DMS114 treated with DMSO at 0.1 percent for 48 hours (cell line): ENCODE measurements around the gene BIRC5.
A peak's percentile ranks its signal among the peaks of the same experiment; 100 is the strongest.
"Not testable (repeated sequence)": the region's sequence is repeated elsewhere in the genome, so short reads cannot be mapped to it uniquely, and the experiment has no call there.

Experiments
- DNase-seq: peaks from one replicate; lab custom pipeline; 2025; ENCODE audit not compliant: unreplicated experiment; lab: John Stamatoyannopoulos, UW

The BIRC5 gene

GRCh38 chr17:78238823-78239488, 24.9 kb downstream of the BIRC5 start:
- DNase-seq, result no peak

GRCh38 chr17:78239489-78239931, 25.5 kb downstream of the BIRC5 start:
- DNase-seq, result no peak

DNA sequence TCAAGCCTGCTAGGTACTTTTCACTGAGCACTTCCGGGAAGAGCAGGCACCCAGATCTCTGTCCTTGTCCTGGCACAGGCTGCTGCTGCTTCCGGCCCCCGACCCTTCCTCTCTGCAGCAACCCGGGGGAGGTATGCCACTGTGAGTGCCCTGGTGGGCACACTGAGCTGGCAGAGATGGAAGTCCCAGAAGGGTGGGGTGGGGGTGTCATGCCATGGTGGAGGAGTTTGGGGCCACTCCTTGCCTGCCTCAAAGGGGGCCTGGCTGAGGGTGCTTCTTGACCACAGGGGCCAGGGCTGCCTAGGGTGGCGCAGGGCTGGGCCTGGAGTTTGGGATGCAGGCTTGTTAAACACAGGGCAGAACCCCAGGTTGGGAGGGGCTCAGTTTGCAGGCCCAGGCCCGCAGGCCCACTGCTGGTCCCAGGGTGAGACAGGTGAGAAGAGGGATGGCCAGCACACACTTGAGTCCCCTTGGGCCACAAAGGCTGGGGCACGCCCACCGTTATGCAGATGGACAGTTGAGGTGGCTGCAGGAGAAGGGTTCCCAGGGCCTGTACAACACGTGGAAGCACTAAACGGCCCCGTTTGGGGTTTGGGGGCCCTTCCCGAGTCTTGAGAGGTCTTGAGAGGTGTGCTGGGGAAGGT, 26.1 kb downstream of the BIRC5 start:
- DNase-seq, result no peak

- no peak for DNase-seq
These were observed 26.8 kb downstream of the BIRC5 start for GRCh38 chr17:78240839-78241238.

DNA sequence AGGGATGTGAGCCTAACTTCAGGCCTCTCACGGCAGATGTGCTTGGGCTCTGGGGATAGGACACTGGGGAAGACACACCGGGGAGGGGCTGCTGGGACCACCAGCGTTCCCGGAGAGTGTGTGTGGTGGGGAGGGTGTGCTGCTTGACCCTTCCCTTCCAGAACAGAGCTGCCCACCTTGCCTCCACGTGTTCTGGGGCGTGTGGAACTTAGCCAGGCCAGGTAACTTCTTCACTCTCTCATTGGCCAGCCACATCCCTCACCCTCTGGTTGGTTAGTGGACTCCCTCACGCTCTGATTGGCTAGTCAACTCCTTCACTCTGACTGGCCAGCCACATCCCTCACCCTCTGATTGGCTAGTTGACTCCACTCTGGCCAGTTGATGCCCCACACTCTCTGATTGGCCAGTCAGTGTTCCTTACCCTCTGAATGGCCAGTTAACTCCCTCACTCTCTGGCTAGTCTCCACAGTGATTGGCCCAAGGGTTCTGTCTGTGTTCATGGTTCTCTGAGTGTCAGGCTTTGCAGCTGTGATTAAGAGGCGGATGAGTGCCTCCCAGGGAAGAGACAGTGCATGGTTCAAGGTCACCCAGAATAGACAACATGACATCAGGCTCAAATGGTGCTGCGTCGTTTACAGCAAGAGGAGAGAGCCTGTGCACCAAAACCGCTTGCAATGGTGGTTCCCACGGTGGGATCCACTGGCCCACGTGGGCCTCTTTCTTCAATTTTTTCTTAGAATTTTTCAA, 27.4 kb downstream of the BIRC5 start:
- peak; percentile 12 for DNase-seq

DNA sequence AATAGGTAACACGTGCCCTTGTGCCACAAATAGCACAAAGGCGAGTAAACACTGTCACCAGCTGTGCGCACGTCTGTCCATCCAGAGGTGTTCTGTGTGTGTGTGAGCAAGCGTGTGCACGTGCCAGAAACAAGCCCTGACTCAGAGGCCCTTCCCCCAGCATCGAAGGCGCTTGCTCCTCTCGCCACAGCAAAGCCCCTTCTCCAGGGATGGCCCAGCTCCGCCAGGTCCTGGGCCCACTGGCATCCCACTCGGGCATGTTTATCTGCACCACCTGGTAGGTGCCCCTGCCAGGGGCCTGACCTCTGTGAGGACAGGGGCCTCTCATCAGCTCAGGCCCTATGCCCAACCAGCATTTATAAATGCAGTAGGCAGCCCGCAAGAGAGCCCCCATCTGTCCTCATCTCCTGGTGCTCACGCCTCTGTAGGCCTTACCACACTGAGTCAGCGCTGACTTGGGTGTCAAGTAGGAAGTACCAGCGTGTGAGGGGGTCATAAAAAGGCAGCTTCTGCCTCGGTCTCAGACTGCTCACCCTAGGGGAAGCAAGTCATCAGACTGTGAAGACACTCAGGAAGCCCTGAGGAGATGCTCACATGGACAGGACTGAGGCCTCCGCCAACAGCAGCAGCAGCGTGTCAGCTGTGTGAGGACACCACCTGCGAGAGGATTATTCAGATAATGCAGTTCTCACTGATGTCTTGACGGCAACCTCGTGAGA, 28.1 kb downstream of the BIRC5 start:
- DNase-seq, result no peak

GRCh38 chr17:78247304-78247703, 33.3 kb downstream of the BIRC5 start:
- DNase-seq, result no peak

GRCh38 chr17:78248051-78248914, 34.2 kb downstream of the BIRC5 start:
- no peak for DNase-seq

GRCh38 chr17:78249074-78249817, 35.2 kb downstream of the BIRC5 start:
- DNase-seq, result no peak

DNA sequence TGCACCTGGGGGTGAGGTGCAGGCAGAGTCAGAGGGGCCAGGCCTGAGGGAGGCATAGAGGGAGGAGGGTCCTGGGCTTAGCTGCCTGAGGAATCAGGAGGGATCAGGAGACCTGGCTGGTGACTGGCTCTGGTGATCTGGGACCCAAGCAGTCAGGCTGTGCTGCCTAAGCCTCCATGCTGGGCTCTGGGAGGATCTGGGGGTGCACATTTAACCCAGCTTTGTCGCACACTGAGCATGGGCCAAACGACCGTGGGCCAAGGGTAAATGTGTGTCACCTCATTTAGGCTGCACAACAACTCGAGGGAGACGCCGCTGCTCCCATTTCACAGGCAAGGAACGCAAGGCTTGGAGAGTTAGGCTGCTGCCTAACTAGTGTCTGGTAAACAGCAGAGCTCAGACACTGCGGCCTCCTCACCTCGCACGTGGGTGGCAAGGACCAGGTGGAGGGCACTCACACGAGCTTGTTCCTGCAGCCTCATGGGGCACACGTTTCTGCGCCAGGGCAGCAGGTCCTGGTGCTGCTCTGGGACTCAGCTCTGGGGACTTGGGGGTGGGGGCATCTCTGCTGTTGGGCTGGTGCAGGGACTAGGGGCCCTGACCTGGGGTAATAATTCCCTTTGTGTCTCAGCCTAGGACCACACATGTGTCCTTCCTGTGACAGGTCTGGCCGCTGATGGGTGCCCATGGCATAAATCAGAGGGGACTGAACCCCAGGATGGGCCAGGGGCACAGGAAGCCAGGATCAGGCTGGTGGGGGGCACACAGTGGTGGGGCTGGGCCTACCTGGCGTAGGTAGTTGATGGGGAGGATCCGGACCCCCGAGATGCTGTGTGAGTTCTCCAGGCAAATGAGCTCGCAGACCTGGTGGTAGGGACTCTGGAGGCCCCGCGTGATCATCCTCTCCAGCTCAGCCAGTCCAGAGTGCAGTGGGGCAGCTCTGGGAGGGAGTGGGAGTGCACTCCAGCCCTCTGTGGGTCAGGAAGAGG, 36.1 kb downstream of the BIRC5 start:
- no peak for DNase-seq

- peak; percentile 75 for DNase-seq
These were observed 37.1 kb downstream of the BIRC5 start for GRCh38 chr17:78250891-78251772.

DNA sequence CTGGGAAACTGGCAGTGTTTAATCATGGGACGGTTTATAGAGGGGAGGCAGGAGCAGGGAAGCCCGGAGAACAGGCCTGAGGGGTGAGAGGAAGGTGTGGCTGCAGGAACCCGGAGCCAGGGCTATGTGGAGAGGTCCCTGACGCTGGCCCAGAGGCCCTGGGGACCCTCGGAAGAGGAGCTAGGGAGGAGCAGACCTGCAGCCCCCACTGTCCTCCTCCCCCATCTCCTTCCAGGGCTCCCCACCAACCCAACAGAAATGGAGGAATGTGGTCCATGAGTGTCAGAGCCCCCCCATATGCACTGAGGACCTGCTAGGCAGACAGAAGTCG, 37.7 kb downstream of the BIRC5 start:
- no peak for DNase-seq

- no peak for DNase-seq
These were observed 38.1 kb downstream of the BIRC5 start for GRCh38 chr17:78252111-78252634.

DNA sequence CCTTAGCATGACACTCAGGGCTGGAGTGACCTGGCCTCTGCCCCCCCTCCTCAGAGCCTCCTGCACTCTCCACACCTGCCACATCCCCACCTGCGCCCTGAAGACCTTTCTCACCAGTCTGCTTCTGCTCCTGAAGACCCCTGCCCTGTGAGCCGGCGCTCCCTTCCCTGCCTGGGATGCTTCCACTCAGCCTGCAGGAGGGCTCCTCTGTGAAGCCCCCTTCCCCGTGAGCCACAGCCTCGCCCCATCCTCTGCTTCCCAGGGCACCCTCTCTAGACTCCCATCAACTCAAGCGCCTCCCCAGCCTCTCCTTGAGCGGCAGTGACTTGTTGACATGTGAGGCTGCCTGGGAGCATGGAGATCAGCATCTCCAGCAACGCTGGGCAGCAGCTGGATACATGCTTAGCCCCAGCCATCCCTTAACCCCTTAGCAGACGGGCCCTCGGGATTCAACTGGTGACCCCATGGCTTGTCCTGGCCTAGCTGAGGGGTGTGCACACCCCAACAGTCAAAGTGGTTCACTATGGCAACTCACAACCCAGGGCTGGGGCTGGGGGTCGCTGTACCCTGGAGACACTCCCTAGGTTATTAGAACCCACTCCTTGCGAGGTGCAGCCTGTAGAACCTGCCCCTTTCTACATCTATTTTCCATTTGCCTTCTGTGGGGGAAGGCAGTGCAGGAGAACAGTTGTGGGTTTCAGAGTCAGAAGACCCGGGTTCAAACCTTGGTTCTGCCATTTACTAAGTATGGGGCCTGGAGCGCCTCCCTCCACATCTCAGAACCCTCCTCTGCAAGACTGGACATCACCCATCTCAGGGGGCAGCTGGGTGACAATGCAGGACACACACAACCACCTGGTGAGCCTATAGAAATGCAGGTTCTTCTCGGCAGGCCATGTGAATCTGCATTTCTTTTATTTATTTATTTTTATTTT, 38.9 kb downstream of the BIRC5 start:
- no peak for DNase-seq

DNA sequence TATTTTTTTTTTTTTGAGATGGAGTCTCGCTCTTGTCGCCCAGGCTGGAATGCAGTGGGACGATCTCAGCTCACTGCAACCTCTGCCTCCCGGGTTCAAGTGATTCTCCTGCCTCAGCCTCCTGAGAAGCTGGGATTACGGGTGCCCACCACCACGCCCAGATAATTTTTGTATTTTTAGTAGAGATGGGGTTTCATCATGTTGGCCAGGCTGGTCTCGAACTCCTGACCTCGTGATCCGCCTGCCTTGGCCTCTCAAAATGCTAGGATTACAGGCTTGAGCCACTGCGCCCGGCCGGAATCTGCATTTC, 39.5 kb downstream of the BIRC5 start:
- DNase-seq, result not testable (repeated sequence)

- DNase-seq, result peak; percentile 78
These were observed 40.1 kb downstream of the BIRC5 start for GRCh38 chr17:78253946-78254672.
